A549 (cell line): ENCODE data around the gene SRCAP. TPM values are rescaled to one million over a fixed set of nuclear protein-coding genes. Genes with fewer than 3 reads are reported as not detected.

ENCODE experiments used
- ATAC-seq, 2 experiments: fragments of 200-7000 bp in 1 of 2; fragments of >200 bp in 1 of 2; cut with Nextera tagmentation in 1 of 2; cut with Tn5 transposase in 1 of 2; 3 replicates each; pipeline versions ENCODE4 v1.8.0 to v1.9.1; 2018 to 2020; ENCODE audit warnings: mild to moderate bottlenecking in 1 of 2, moderate library complexity in 1 of 2
- CTCF ChIA-PET: fragments of 300-600 bp; sonication (Branson Sonifier 250); formaldehyde crosslinking; extraction: SDS; loops from one replicate; lab custom pipeline; 2021; ENCODE audit warnings: antibody characterized with exemption, inconsistent platforms; lab: Yijun Ruan, JAX
- POLR2A ChIA-PET: fragments of 350-600 bp; formaldehyde crosslinking; extraction: SDS; loops from one replicate; lab custom pipeline; 2021; ENCODE audit warnings: antibody characterized with exemption, inconsistent platforms; lab: Yijun Ruan, JAX
- DNase-seq, 2 experiments: peaks; one replicate each; pipeline versions ENCODE4 v3.0.0 to v3.0.0-alpha.2; 2011 to 2016; ENCODE audit warnings: low read depth in 1 of 2, low spot score in 1 of 2
- FAIRE-seq: peaks from 2 replicates; lab custom pipeline; 2011; peaks lifted over from hg19 to GRCh38; lab: Jason Lieb, UNC
- H3K27ac ChIP-seq, 2 experiments: fragments of >200 bp; sonication (Bioruptor Twin); formaldehyde crosslinking; 3 replicates each; pipeline ENCODE4 v1.5.1; 2016 to 2017
- H3K4me1 ChIP-seq: fragments of >200 bp; sonication (Bioruptor Twin); formaldehyde crosslinking; 3 replicates; pipeline ENCODE4 v1.6.1; 2016
- H3K4me2 ChIP-seq: fragments of >200 bp; sonication (Bioruptor Twin); formaldehyde crosslinking; 3 replicates; pipeline ENCODE4 v1.6.1; 2016
- H3K4me3 ChIP-seq: fragments of >200 bp; sonication (Bioruptor Twin); formaldehyde crosslinking; 3 replicates; pipeline ENCODE4 v1.5.1; 2016
- H3K9me3 ChIP-seq: fragments of >200 bp; sonication (Bioruptor Twin); formaldehyde crosslinking; 3 replicates; pipeline ENCODE4 v1.6.1; 2016
- ATOH8 ChIP-seq: fragments of 250-450 bp; sonication (Bioruptor Pico); IDR thresholded peaks from 2 replicates; pipeline ENCODE4 v1.5.0; 2020; ENCODE audit warnings: low read depth, mild to moderate bottlenecking, moderate library complexity
- BCL3 ChIP-seq: fragments of >200 bp; sonication (Bioruptor Twin); formaldehyde crosslinking; IDR thresholded peaks from 3 replicates; pipeline ENCODE4 v1.6.1; 2016
- CHD2 ChIP-seq: fragments of 150-350 bp; IDR thresholded peaks from 2 replicates; pipeline ENCODE4 v1.6.1; 2014; ENCODE audit warnings: low read length; ENCODE audit not compliant: partially characterized antibody
- CHD4 ChIP-seq: fragments of 200-600 bp; sonication (generic); IDR thresholded peaks from 2 replicates; pipeline ENCODE4 v1.6.1; 2016; ENCODE audit warnings: antibody characterized with exemption, mild to moderate bottlenecking, borderline replicate concordance
- FOSB ChIP-seq: fragments of 250-450 bp; sonication (Bioruptor Pico); IDR thresholded peaks from 2 replicates; pipeline ENCODE4 v1.5.0; 2020; ENCODE audit warnings: mild to moderate bottlenecking, moderate library complexity
- FOSL2 ChIP-seq, 2 experiments: fragments of 450-650 bp in 1 of 2; fragments of >200 bp in 1 of 2; sonication (Bioruptor Twin) in 1 of 2; formaldehyde crosslinking; IDR thresholded peaks; 2 replicates each; pipeline versions ENCODE4 v1.5.0 to v1.6.1; 2016 to 2020; ENCODE audit warnings: mild to moderate bottlenecking in 1 of 2, moderate library complexity in 1 of 2
- GATA3 ChIP-seq: IDR thresholded peaks from 2 replicates; pipeline ENCODE4 v1.6.1; 2012; ENCODE audit warnings: borderline replicate concordance
- HES2 ChIP-seq: fragments of >200 bp; sonication (Bioruptor Twin); formaldehyde crosslinking; IDR thresholded peaks from 2 replicates; pipeline ENCODE4 v1.6.1; 2016
- HOXB5 ChIP-seq: fragments of 250-450 bp; sonication (Bioruptor Pico); IDR thresholded peaks from 2 replicates; pipeline ENCODE4 v1.5.0; 2020; ENCODE audit warnings: mild to moderate bottlenecking, moderate library complexity
- JUNB ChIP-seq: fragments of >200 bp; sonication (Bioruptor Twin); formaldehyde crosslinking; IDR thresholded peaks from 2 replicates; pipeline ENCODE4 v1.6.1; 2016
- MAX ChIP-seq: IDR thresholded peaks from 2 replicates; pipeline ENCODE4 v1.6.1; 2012
- MAZ ChIP-seq: fragments of 150-350 bp; IDR thresholded peaks from 2 replicates; pipeline ENCODE4 v1.6.1; 2014; ENCODE audit warnings: antibody characterized with exemption, low read depth, low read length, borderline replicate concordance
- NFE2L2 ChIP-seq: fragments of 150-350 bp; conservative IDR thresholded peaks from 2 replicates; pipeline ENCODE4 v1.6.1; 2014; ENCODE audit warnings: low read length
- NPAS2 ChIP-seq: fragments of 250-450 bp; sonication (Bioruptor Pico); IDR thresholded peaks from 2 replicates; pipeline ENCODE4 v1.8.0; 2022; ENCODE audit warnings: mild to moderate bottlenecking, moderate library complexity, borderline replicate concordance
- PBX3 ChIP-seq: IDR thresholded peaks from 2 replicates; pipeline ENCODE4 v1.6.1; 2012
- PHF8 ChIP-seq: fragments of 200-600 bp; sonication (generic); IDR thresholded peaks from 2 replicates; pipeline ENCODE4 v1.6.1; 2016; ENCODE audit warnings: low read depth, mild to moderate bottlenecking, antibody characterized with exemption, moderate library complexity, borderline replicate concordance
- RCOR1 ChIP-seq: fragments of 150-350 bp; IDR thresholded peaks from 2 replicates; pipeline ENCODE4 v1.6.1; 2014; ENCODE audit warnings: antibody characterized with exemption, low read length, low read depth
- TFCP2L1 ChIP-seq: fragments of 250-450 bp; sonication (Bioruptor Pico); IDR thresholded peaks from 2 replicates; pipeline ENCODE4 v1.5.0; 2021; ENCODE audit warnings: mild to moderate bottlenecking
- USF2 ChIP-seq: fragments of 450-650 bp; IDR thresholded peaks from 2 replicates; pipeline ENCODE4 v1.6.1; 2014; ENCODE audit warnings: antibody characterized with exemption
- ZFP36 ChIP-seq: fragments of 450-650 bp; IDR thresholded peaks from 2 replicates; pipeline ENCODE4 v1.6.1; 2014; ENCODE audit warnings: borderline replicate concordance; ENCODE audit not compliant: partially characterized antibody
- ZSCAN20 ChIP-seq: fragments of 250-450 bp; sonication (Bioruptor Pico); IDR thresholded peaks from 2 replicates; pipeline ENCODE4 v1.8.0; 2022; ENCODE audit warnings: mild to moderate bottlenecking, moderate library complexity
- WGBS: methylation state at CpG from one replicate; pipeline ENCODE4 v1.1.6; 2017; ENCODE audit errors: missing lambda C conversion rate; 5-methylcytosine and 5-hydroxymethylcytosine counted together
- polyA plus RNA-seq, 4 experiments: library from polyadenylated mRNA; depleted of rRNA in 3 of 4; stranded (reverse); fragments of >200 nt; fragmentation: RNase III in 1 of 4; extraction: RNeasy Plus Mini Kit Qiagen cat#74134 plus additional on column Dnase treatment in 1 of 4; gene quantifications; 2 replicates in 3 of 4; 3 replicates in 1 of 4; pipeline ENCODE4 v1.2.3, GENCODE V29; 2011 to 2017

The SRCAP gene
- polyA plus RNA-seq, 2 of the 4 experiments (the other 2 are of a cell fraction): 6.2 to 19.9 TPM

GRCh38 chr16:30766933-30767284 is 67.9 kb downstream of the SRCAP start:
- no peak overlapping the region for H3K27ac ChIP-seq
- no peak for ATAC-seq
- no peak for TF ChIP-seq ATOH8 (CRISPR knock-in tag)
- no peak for TF ChIP-seq GATA3
- TF ChIP-seq FOSL2 (IDR thresholded peaks at IDR 0.05): no peak
- TF ChIP-seq FOSL2 (CRISPR knock-in tag; IDR thresholded peaks at IDR 0.05): no peak
- TF ChIP-seq NFE2L2: no peak
- no peak for TF ChIP-seq ZFP36
- TF ChIP-seq CHD4: no peak
- TF ChIP-seq MAX: no peak
- no peak for TF ChIP-seq USF2
- no peak for TF ChIP-seq PBX3
- TF ChIP-seq HES2: no peak
- TF ChIP-seq BCL3: no peak
- TF ChIP-seq NPAS2: no peak
- no peak for TF ChIP-seq MAZ
- TF ChIP-seq JUNB: no peak
- no peak for TF ChIP-seq PHF8
- TF ChIP-seq ZSCAN20 (CRISPR knock-in tag): no peak
- no peak for TF ChIP-seq HOXB5 (CRISPR knock-in tag)
- no peak for TF ChIP-seq FOSB (CRISPR knock-in tag)
- TF ChIP-seq TFCP2L1 (CRISPR knock-in tag): no peak
- TF ChIP-seq, all 56 proteins: peak for 0
- Histone ChIP-seq H3K9me3 (no peaks in the 10 kb centered on the region), H3K4me2 (no peak overlapping the region), H3K4me3 (no peak overlapping the region), H3K4me1 (peaks cover 12% of the 10 kb centered on the region)
- 86% methylated on average over 4 of the region's 4 CpGs for WGBS
- FAIRE-seq (no peak), DNase-seq (no peak)
- ChIA-PET CTCF (interaction anchor here (4.9 kb wide), 1 partner anchor 8 kb away, joined by 18 read pairs; no protein-coding TSS in a partner anchor), POLR2A (interaction anchor here (1.7 kb wide), 1 partner anchor 8 kb away, joined by 4 read pairs; no protein-coding TSS in a partner anchor)

GRCh38 chr16:30767767-30768465 is 68.9 kb downstream of the SRCAP start:
- Histone ChIP-seq H3K27ac (no peak overlapping the region), H3K4me1 (peaks cover 11% of the 10 kb centered on the region), H3K4me2 (no peak overlapping the region), H3K9me3 (no peaks in the 10 kb centered on the region), H3K4me3 (no peak overlapping the region)
- TF ChIP-seq USF2 (no peak), RCOR1 (no peak), CHD2 (no peak), MAZ (no peak)
- ATAC-seq (no peak), FAIRE-seq (no peak), DNase-seq (no peak)
- ChIA-PET POLR2A (no interaction called here), CTCF (interaction anchor here (0.6 to 2.0 kb wide), 3 partner anchors 17 to 174 kb away, joined by 3 to 8 read pairs (median 4); no protein-coding TSS in a partner anchor)
- WGBS: 95% methylated on average over 12 of the region's 18 CpGs
